RWPE2 (cell line): ENCODE data around the gene SYTL5.

Experiments
- ATAC-seq: fragments of 200-7000 bp; cut with Tn5 transposase; 3 replicates; pipeline ENCODE4 v1.9.1; 2021; ENCODE audit warnings: low read depth
- DNase-seq: peaks from one replicate; pipeline ENCODE4 v3.0.0-alpha.2; 2020; ENCODE audit warnings: low spot score
- H3K27ac ChIP-seq: fragments of 450-650 bp; 2 replicates; pipeline ENCODE4 v1.5.1; 2017; ENCODE audit warnings: mild to moderate bottlenecking; ENCODE audit not compliant: poor library complexity, severe bottlenecking
- H3K27me3 ChIP-seq: fragments of 250-450 bp; sonication (Bioruptor Pico); 2 replicates; pipeline ENCODE4 v1.5.1; 2021; ENCODE audit warnings: mild to moderate bottlenecking, moderate library complexity; ENCODE audit not compliant: insufficient read depth, poor library complexity, severe bottlenecking
- H3K36me3 ChIP-seq: fragments of 250-450 bp; sonication (Bioruptor Pico); 2 replicates; pipeline ENCODE4 v1.5.1; 2020; ENCODE audit warnings: low read depth, mild to moderate bottlenecking, moderate library complexity
- H3K4me1 ChIP-seq: fragments of 250-450 bp; sonication (Bioruptor Pico); 2 replicates; pipeline ENCODE4 v1.5.1; 2021; ENCODE audit warnings: mild to moderate bottlenecking, moderate library complexity; ENCODE audit not compliant: insufficient read depth, poor library complexity, severe bottlenecking
- H3K4me3 ChIP-seq: fragments of 250-450 bp; sonication (Bioruptor Pico); 2 replicates; pipeline ENCODE4 v1.5.1; 2021; ENCODE audit warnings: mild to moderate bottlenecking, moderate library complexity; ENCODE audit not compliant: severe bottlenecking
- H3K9me3 ChIP-seq: fragments of 250-450 bp; sonication (Bioruptor Pico); 2 replicates; pipeline ENCODE4 v1.5.1; 2021; ENCODE audit warnings: mild to moderate bottlenecking, moderate library complexity; ENCODE audit not compliant: severe bottlenecking
- TF ChIP-seq, protein P1 (sequence below): fragments of 450-650 bp; IDR thresholded peaks from one replicate; pipeline ENCODE4 v1.5.1; 2017; ENCODE audit warnings: mild to moderate bottlenecking, moderate library complexity; ENCODE audit not compliant: poor library complexity, severe bottlenecking

Gene SYTL5

DNA sequence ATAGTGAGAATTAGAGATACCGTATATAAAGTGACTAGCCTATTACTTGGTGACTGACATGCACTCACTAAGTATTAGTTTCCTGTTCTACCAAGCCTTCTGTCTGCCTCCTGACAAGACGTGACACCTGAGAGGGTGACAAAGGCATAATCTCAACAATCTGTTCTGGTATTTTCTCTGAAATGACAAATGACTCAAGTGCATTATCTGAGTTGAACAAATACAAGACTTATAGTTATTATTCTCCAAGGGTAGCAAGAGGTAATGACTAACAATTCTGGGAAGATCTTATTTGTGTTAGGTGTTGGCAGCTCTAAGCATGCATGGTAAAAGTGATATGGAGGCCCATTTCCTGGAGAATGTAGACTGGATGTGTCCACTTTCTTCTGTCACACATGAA lies 60.6 kb downstream of the SYTL5 start:
- no peaks in the 10 kb centered on the region for H3K36me3 ChIP-seq
- no peaks in the 10 kb centered on the region for H3K4me1 ChIP-seq
- H3K9me3 ChIP-seq: no peaks in the 10 kb centered on the region
- TF ChIP-seq, protein P1, sequence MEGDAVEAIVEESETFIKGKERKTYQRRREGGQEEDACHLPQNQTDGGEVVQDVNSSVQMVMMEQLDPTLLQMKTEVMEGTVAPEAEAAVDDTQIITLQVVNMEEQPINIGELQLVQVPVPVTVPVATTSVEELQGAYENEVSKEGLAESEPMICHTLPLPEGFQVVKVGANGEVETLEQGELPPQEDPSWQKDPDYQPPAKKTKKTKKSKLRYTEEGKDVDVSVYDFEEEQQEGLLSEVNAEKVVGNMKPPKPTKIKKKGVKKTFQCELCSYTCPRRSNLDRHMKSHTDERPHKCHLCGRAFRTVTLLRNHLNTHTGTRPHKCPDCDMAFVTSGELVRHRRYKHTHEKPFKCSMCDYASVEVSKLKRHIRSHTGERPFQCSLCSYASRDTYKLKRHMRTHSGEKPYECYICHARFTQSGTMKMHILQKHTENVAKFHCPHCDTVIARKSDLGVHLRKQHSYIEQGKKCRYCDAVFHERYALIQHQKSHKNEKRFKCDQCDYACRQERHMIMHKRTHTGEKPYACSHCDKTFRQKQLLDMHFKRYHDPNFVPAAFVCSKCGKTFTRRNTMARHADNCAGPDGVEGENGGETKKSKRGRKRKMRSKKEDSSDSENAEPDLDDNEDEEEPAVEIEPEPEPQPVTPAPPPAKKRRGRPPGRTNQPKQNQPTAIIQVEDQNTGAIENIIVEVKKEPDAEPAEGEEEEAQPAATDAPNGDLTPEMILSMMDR: no peak
- no peak for ATAC-seq
- no peaks in the 10 kb centered on the region for H3K27me3 ChIP-seq
- no peak overlapping the region for H3K4me3 ChIP-seq
- DNase-seq: no peak
- H3K27ac ChIP-seq: no peak overlapping the region

DNA sequence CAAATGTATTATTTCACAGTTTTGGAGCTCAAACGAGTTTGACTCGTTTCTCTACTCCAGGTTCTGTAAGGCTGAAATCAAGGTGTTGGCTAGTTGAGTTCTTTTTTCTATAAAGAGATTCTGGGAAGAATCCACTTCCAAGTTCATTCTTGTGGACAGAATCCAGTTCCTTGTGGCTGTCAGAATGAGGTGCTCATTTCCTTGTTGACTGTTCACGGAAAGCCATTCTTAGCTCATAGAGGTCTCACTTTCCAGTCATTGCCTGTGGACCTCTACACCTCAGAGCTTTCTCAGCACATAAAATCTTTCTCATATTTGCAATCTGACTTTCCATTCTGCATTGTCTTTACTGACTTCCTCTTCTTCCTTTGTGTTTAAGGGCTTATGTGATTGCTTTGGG lies 62.9 kb downstream of the SYTL5 start:
- TF ChIP-seq, protein P1: no peak
- H3K27me3 ChIP-seq: no peaks in the 10 kb centered on the region
- no peaks in the 10 kb centered on the region for H3K9me3 ChIP-seq
- no peaks in the 10 kb centered on the region for H3K4me1 ChIP-seq
- no peak for ATAC-seq
- no peak for DNase-seq
- H3K27ac ChIP-seq: no peak overlapping the region
- H3K4me3 ChIP-seq: no peak overlapping the region
- H3K36me3 ChIP-seq: no peaks in the 10 kb centered on the region

DNA sequence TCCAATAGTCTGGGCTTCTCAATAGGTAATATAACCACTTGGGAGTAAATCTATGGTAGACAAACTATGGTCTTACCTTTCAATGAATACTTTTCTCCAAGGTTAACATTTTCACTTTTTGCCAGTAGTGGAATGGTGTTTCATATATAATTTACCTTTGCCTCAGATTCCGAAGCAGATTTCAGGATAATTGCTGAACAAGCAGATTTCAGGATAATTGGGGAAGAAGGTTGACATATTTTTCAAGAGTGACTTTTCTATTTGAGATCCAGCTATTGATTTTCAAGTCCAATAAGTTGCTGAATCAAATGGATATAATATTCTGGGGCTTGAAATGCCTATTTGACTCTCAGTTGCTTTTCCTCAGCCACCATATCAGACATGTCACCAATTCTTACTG lies 63.6 kb downstream of the SYTL5 start:
- ATAC-seq: no peak
- Histone ChIP-seq H3K4me1 (no peaks in the 10 kb centered on the region), H3K4me3 (no peak overlapping the region), H3K27ac (no peak overlapping the region), H3K27me3 (no peaks in the 10 kb centered on the region), H3K9me3 (no peaks in the 10 kb centered on the region), H3K36me3 (no peaks in the 10 kb centered on the region)
- TF ChIP-seq, protein P1: no peak
- DNase-seq: no peak

DNA sequence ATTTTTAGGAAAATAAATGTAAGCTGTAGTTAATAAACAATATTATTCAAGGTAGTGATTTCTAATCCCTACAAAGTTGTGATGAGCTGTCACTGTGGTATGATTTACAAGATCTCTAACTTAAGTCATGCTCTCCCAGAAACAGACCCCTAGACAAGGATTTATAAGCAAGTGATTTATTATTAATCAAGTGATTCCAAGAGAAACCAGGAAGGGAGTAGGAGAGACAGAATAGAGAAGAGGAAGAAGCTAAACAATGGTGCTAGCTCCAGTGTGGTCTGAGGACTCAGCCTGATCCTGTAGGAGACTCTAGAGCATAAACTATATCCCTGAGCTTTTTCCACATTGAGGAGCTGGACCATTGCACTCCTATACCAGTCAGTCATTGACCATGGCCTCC lies 73.1 kb downstream of the SYTL5 start:
- H3K27me3 ChIP-seq: no peaks in the 10 kb centered on the region
- H3K36me3 ChIP-seq: no peaks in the 10 kb centered on the region
- H3K4me1 ChIP-seq: peaks cover 5% of the 10 kb centered on the region
- DNase-seq (no peak), ATAC-seq (no peak)
- H3K9me3 ChIP-seq: no peaks in the 10 kb centered on the region
- H3K27ac ChIP-seq: no peak overlapping the region
- TF ChIP-seq, protein P1: no peak
- no peak overlapping the region for H3K4me3 ChIP-seq

DNA sequence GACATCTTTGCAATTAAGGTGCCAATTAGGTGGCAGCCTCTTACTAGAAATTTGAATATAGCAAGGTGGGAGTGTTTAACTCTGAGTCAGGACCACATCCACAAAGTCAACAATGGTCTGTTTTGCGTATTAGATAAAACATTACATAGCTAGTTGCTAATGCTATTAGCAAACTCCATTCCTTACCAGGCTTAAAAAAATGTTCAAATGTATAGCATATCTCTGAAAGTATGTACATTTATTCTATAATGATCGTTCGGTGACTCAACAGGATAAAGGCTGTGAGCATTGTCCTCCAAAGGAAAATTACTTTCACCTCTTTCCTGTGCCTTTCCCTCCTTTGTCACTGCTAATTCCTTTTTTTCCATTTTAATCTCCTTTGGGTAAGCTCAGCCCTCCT lies 74.5 kb downstream of the SYTL5 start:
- DNase-seq: no peak
- Histone ChIP-seq H3K27ac (peak overlapping the region; percentile 41), H3K36me3 (no peaks in the 10 kb centered on the region), H3K4me1 (peaks cover 5% of the 10 kb centered on the region), H3K4me3 (no peak overlapping the region), H3K9me3 (no peaks in the 10 kb centered on the region), H3K27me3 (no peaks in the 10 kb centered on the region)
- TF ChIP-seq, protein P1: no peak
- ATAC-seq: peak; percentile 65; the same call in 2 of the 3 replicates
